HT1080 (cell line): Measurements from ENCODE around the gene CDYL. TPM values are rescaled to one million over a fixed set of nuclear protein-coding genes. Genes with fewer than 3 reads are reported as not detected.

ENCODE experiments used
- DNase-seq: peaks from one replicate; pipeline ENCODE4 v3.0.0-alpha.2; 2015; ENCODE audit warnings: low read depth
- total RNA-seq: library from RNA; depleted of rRNA; stranded (reverse); fragments of >200 nt; shearing (Covaris generic); gene quantifications from 2 replicates; pipeline ENCODE4 v1.2.3, GENCODE V29; 2014

The CDYL gene
- total RNA-seq, 1 experiment from 2014 or later = 28.4 TPM

GRCh38 chr6:4958624-4959023 lies 182.4 kb downstream of the CDYL start:
- no peak for DNase-seq

GRCh38 chr6:4961322-4962168 lies 185.3 kb downstream of the CDYL start:
- DNase-seq = no peak

DNA sequence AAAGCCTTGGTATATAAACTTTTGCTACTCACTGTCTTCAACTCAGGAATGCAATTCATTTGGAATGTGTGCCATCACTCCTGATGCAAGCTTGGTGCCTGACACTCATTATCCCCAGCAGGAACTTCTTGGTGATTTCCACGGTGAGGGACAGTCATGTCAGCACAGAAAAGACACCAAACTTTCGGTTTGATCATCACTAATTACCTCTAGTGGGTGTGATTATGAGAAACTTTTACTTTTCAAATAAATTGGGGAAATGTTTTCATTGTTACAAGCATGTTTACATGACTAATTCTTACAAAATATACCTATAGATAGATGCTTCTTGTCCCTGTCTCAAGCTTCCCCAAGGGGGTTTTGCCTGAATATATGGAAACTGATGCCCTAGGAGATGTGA lies 186.7 kb downstream of the CDYL start:
- DNase-seq = no peak

- DNase-seq = no peak
These were observed 188.7 kb downstream of the CDYL start for GRCh38 chr6:4964675-4965561.

DNA sequence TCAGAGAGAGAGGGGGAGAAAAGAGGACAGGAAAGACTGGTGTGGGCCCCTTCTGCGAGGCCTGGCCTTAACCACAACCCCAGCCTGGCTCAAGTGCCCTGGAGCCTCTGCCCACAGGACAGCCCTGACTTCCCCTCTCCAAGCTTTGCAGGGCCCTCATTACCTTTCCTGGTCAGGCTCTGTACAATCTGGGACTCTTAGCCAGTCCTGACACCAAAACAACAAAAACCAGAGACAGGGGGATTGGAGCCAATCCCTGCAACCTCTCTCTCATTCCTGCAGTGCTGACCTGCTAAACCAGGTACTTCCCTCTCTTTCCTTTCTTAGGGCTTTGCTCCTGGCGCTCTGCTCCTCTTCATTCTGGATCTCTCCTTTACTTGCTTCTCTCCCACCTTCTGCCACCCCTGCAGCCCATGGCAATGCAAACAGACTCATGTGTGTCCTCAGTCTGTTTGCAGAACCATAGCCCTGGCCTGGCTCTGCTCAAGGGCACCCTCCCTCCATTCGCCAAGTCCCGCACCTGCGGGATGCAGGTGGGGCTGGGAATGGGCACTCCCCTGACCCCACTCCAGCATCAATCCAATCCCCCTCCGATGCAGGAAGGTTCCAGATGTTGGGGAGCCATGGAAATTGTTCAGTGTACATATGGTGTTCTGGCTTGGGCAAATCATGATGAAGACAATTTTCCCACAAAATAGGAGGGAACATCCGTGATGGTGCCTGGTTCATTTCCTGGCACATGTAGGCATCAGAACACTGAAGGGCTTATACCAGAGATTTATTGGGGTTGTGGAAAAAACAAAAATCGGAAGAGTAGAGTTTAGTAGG lies 189.6 kb downstream of the CDYL start:
- no peak for DNase-seq

DNA sequence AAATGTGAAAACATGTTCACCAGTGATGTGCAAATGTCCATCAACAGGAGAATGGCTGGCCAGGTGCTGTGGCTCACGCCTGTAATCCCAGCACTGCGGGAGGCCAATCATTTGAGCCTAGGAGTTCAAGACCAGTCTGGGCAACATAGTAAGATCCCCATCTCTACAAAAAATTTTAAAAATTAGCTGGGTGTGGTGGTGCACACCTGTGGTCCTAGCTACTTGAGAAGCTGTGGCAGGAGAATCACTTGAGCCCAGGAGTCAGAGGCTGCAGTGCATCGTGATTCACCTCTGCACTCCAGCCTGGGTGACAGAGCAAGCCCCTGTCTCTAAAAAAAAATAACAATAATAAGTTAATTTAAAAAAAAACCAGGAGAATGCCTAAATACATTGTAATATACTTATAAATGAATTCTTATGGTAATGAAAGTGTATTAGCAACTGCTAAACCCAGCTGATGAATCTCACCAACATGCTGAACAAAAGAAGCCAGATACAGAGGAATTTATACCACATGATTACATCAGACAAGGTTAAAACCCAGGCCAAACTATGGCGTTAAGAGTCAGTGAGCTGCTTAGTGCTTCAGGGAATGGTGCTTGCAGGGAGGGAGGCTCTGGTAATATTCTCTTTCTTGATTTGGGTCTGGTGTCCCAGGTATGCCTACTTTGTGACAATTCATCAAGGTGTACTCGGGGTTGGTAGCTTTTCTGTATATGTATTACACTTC lies 191.3 kb downstream of the CDYL start:
- DNase-seq = no peak

- DNase-seq = no peak
These were observed 193.5 kb downstream of the CDYL start for GRCh38 chr6:4969609-4970285.

- no peak for DNase-seq
These were observed 194.7 kb downstream of the CDYL start for GRCh38 chr6:4970739-4971395.

GRCh38 chr6:4971851-4972250 lies 195.6 kb downstream of the CDYL start:
- DNase-seq = no peak

GRCh38 chr6:4972438-4972837 lies 196.2 kb downstream of the CDYL start:
- DNase-seq = no peak

- no peak for DNase-seq
These were observed 197.2 kb downstream of the CDYL start for GRCh38 chr6:4973415-4973814.

DNA sequence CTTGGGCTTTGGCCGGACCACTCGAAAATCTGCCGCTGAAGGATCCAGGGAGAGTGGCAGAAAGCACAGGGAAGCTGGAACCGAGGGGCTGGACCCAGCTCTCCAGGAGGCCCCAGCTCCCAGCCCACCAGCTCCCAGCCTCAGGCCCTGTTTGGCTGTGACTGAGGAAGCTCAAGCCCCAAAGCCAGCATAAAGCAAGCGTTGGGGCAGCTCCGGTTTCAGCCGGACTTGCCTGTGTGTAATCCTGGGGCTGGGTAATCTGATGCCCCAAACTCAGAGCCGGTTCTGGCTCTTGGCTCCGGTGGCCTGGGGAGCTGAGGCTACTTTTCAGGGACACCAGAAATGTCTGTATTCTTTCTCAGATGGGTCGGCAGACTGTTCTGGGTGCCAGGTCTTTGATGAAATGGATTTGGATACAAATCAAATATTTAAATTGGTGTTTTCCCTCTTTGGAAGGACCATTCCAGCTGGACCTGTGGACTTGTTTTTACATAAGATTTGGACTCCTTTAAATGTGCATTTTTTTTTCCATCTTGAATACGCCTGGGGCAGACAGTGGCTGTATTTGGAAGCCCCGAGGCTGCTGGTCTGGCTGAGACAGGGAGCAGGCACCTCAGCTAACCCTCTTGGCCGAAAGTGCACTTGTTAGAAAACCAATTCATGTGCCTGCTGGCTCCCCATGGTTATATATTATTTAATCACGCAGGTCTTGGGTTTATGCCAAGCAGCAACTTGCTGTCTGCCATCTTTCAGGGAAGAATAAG lies 198.0 kb downstream of the CDYL start:
- DNase-seq = no peak

- no peak for DNase-seq
These were observed 198.8 kb downstream of the CDYL start for GRCh38 chr6:4974962-4975361.

GRCh38 chr6:4975506-4975905 lies 199.3 kb downstream of the CDYL start:
- no peak for DNase-seq

DNA sequence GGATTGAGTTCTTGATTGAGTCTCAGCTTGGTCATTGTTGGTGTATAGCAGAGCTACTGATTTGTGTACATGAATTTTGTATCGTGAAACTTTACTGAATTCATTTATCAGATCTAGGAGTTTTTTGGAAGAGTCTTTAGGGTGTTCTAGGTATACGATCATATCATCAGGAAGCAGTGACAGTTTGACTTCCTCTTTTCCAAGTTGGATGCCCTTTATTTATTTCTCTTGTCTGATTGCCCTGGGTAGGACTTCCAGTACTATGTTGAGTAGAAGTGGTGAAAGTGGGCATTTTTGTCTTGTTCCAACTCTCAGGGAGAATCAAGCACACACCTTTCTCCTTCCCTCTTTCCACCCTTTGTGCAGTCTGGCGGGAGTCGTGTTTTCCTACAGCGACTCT lies 201.3 kb downstream of the CDYL start:
- no peak for DNase-seq

DNA sequence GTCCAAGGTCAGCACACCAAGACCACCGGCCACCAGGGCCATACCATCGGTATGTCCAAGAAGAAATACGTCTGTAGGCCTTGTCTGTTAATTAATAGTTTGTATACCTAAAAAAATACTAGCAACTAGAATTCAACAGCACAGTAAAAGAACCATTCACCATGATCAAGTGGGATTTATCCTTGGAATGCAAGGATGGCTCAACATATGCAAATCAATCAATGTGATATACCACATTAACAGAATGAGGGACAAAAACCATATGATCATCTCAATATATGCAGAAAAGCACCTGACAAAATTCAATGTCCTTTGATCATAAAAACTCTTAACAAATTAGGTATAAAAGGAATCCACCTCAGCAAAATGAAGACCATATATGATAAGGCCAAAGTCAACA lies 203.2 kb downstream of the CDYL start:
- DNase-seq = no peak

DNA sequence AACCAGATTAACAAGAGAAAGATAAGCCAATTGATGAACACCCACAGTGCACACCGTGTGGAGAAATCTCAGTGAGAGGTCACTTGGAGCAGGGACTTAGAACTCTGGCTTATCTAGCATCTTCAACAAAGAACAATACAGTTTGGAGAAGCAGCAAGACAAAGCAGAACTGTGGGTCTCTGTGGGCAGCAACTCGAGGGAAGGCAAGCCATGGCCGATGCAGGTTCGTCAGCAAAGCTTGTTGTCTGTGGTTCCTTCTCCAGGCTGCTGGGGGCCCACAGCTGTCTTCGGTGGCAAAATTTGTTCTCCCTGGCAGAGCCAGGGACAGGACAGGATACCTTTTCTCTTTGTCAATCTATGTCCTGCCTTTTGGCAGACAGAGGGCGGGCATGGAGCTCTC lies 205.6 kb downstream of the CDYL start:
- no peak for DNase-seq

DNA sequence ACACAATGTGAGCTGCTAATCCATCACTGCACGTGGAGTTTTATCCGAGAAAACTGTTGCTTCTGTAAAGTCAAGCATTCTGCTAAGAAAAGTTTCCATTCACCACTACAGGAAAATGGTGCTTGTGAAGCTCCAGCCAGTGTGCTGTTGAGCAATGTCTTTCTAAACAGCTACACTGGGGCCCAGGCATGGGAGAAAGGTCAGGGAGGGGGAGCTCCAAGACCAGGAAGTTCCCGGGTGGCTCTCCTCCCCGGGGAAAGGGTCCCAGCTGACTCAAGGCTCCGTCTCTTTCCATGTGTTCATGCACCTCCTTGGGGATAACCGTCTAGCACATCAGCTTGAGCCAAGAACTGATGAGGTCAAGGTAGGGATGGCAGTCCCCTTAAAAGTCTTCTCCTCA lies 207.1 kb downstream of the CDYL start:
- no peak for DNase-seq

- no peak for DNase-seq
These were observed 210.8 kb downstream of the CDYL start for GRCh38 chr6:4986999-4987398.
